ENCODE measurements around the gene SIM2.

The SIM2 gene

GRCh38 chr21:36694593-36695282, 4.2 kb upstream of the SIM2 start:
- no peak overlapping the region for H3K9ac ChIP-seq (ENCODE audit: low read length in 2 of 2)
- H3K4me1 ChIP-seq (ENCODE audit: control insufficient read depth, insufficient read depth, low read length) = peaks cover 24% of the 10 kb centered on the region
- no peak overlapping the region for H3K4me3 ChIP-seq (ENCODE audit: low read length in 2 of 2)
- no peak overlapping the region for H3K27ac ChIP-seq (ENCODE audit: low read length)
- no peaks in the 10 kb centered on the region for H3K36me3 ChIP-seq (ENCODE audit: control insufficient read depth in 2 of 2, insufficient read depth in 2 of 2, low read length in 2 of 2)
- peaks cover 0 to 1% of the 10 kb centered on the region in 2 donors for H3K9me3 ChIP-seq (ENCODE audit: control insufficient read depth in 2 of 2, low read length in 2 of 2)
- peaks cover 75 to 97% of the 10 kb centered on the region in 2 donors for H3K27me3 ChIP-seq (ENCODE audit: control insufficient read depth in 1 of 2, insufficient read depth in 2 of 2, low read length in 2 of 2)

- peaks cover 73 to 96% of the 10 kb centered on the region in 2 donors for H3K27me3 ChIP-seq (ENCODE audit: control insufficient read depth in 1 of 2, insufficient read depth in 2 of 2, low read length in 2 of 2)
- H3K4me1 ChIP-seq (ENCODE audit: control insufficient read depth, insufficient read depth, low read length) = peaks cover 29% of the 10 kb centered on the region
- H3K9ac ChIP-seq (ENCODE audit: low read length in 2 of 2) = no peak overlapping the region
- H3K36me3 ChIP-seq (ENCODE audit: control insufficient read depth in 2 of 2, insufficient read depth in 2 of 2, low read length in 2 of 2) = no peaks in the 10 kb centered on the region
- H3K27ac ChIP-seq (ENCODE audit: low read length) = no peak overlapping the region
- no peak overlapping the region for H3K4me3 ChIP-seq (ENCODE audit: low read length in 2 of 2)
- no peaks in the 10 kb centered on the region for H3K9me3 ChIP-seq (ENCODE audit: control insufficient read depth in 2 of 2, low read length in 2 of 2)
Measured at GRCh38 chr21:36695283-36695634, 3.7 kb upstream of the SIM2 start.

- Histone ChIP-seq H3K27ac (ENCODE audit: low read length) (no peak overlapping the region), H3K36me3 (ENCODE audit: control insufficient read depth in 2 of 2, insufficient read depth in 2 of 2, low read length in 2 of 2) (no peaks in the 10 kb centered on the region), H3K27me3 (ENCODE audit: control insufficient read depth in 1 of 2, insufficient read depth in 2 of 2, low read length in 2 of 2) (peaks cover 79 to 97% of the 10 kb centered on the region in 2 donors), H3K4me1 (ENCODE audit: control insufficient read depth, insufficient read depth, low read length) (peaks cover 34% of the 10 kb centered on the region), H3K4me3 (ENCODE audit: low read length in 2 of 2) (no peak overlapping the region), H3K9ac (ENCODE audit: low read length in 2 of 2) (no peak overlapping the region), H3K9me3 (ENCODE audit: control insufficient read depth in 2 of 2, low read length in 2 of 2) (no peaks in the 10 kb centered on the region)
Measured at GRCh38 chr21:36695671-36696389, 3.1 kb upstream of the SIM2 start.

GRCh38 chr21:36696390-36697059, 2.4 kb upstream of the SIM2 start:
- Histone ChIP-seq H3K4me3 (ENCODE audit: low read length in 2 of 2) (no peak overlapping the region), H3K4me1 (ENCODE audit: control insufficient read depth, insufficient read depth, low read length) (peaks cover 39% of the 10 kb centered on the region), H3K9me3 (ENCODE audit: control insufficient read depth in 2 of 2, low read length in 2 of 2) (no peaks in the 10 kb centered on the region), H3K27me3 (ENCODE audit: control insufficient read depth in 1 of 2, insufficient read depth in 2 of 2, low read length in 2 of 2) (peaks cover 81 to 97% of the 10 kb centered on the region in 2 donors), H3K9ac (ENCODE audit: low read length in 2 of 2) (no peak overlapping the region), H3K27ac (ENCODE audit: low read length) (no peak overlapping the region), H3K36me3 (ENCODE audit: control insufficient read depth in 2 of 2, insufficient read depth in 2 of 2, low read length in 2 of 2) (no peaks in the 10 kb centered on the region)

GRCh38 chr21:36697060-36697850, 1.7 kb upstream of the SIM2 start:
- no peak overlapping the region for H3K27ac ChIP-seq (ENCODE audit: low read length)
- H3K9ac ChIP-seq (ENCODE audit: low read length in 2 of 2) = no peak overlapping the region
- H3K9me3 ChIP-seq (ENCODE audit: control insufficient read depth in 2 of 2, low read length in 2 of 2) = no peaks in the 10 kb centered on the region
- H3K4me3 ChIP-seq (ENCODE audit: low read length in 2 of 2) = peak overlapping the region in 1 of 2 donors; percentile 8
- no peaks in the 10 kb centered on the region for H3K36me3 ChIP-seq (ENCODE audit: control insufficient read depth in 2 of 2, insufficient read depth in 2 of 2, low read length in 2 of 2)
- peaks cover 81 to 97% of the 10 kb centered on the region in 2 donors for H3K27me3 ChIP-seq (ENCODE audit: control insufficient read depth in 1 of 2, insufficient read depth in 2 of 2, low read length in 2 of 2)
- H3K4me1 ChIP-seq (ENCODE audit: control insufficient read depth, insufficient read depth, low read length) = peaks cover 40% of the 10 kb centered on the region

- peaks cover 40% of the 10 kb centered on the region for H3K4me1 ChIP-seq (ENCODE audit: control insufficient read depth, insufficient read depth, low read length)
- no peak overlapping the region for H3K9ac ChIP-seq (ENCODE audit: low read length in 2 of 2)
- no peak overlapping the region for H3K27ac ChIP-seq (ENCODE audit: low read length)
- H3K27me3 ChIP-seq (ENCODE audit: control insufficient read depth in 1 of 2, insufficient read depth in 2 of 2, low read length in 2 of 2) = peaks cover 80 to 97% of the 10 kb centered on the region in 2 donors
- H3K4me3 ChIP-seq (ENCODE audit: low read length in 2 of 2) = peak overlapping the region in 1 of 2 donors; percentile 55
- H3K9me3 ChIP-seq (ENCODE audit: control insufficient read depth in 2 of 2, low read length in 2 of 2) = no peaks in the 10 kb centered on the region
- H3K36me3 ChIP-seq (ENCODE audit: control insufficient read depth in 2 of 2, insufficient read depth in 2 of 2, low read length in 2 of 2) = no peaks in the 10 kb centered on the region
Measured at GRCh38 chr21:36697851-36698384, 997 bp upstream of the SIM2 start.

GRCh38 chr21:36698385-36698980, 432 bp upstream of the SIM2 start:
- no peaks in the 10 kb centered on the region for H3K36me3 ChIP-seq (ENCODE audit: control insufficient read depth in 2 of 2, insufficient read depth in 2 of 2, low read length in 2 of 2)
- H3K4me3 ChIP-seq (ENCODE audit: low read length in 2 of 2) = peak overlapping the region in 1 of 2 donors; percentile 55
- no peaks in the 10 kb centered on the region for H3K9me3 ChIP-seq (ENCODE audit: control insufficient read depth in 2 of 2, low read length in 2 of 2)
- H3K27ac ChIP-seq (ENCODE audit: low read length) = no peak overlapping the region
- no peak overlapping the region for H3K9ac ChIP-seq (ENCODE audit: low read length in 2 of 2)
- H3K27me3 ChIP-seq (ENCODE audit: control insufficient read depth in 1 of 2, insufficient read depth in 2 of 2, low read length in 2 of 2) = peaks cover 80 to 97% of the 10 kb centered on the region in 2 donors
- H3K4me1 ChIP-seq (ENCODE audit: control insufficient read depth, insufficient read depth, low read length) = peaks cover 40% of the 10 kb centered on the region

GRCh38 chr21:36699546-36700294, 805 bp downstream of the SIM2 start:
- Histone ChIP-seq H3K9me3 (ENCODE audit: control insufficient read depth in 2 of 2, low read length in 2 of 2) (no peaks in the 10 kb centered on the region), H3K4me3 (ENCODE audit: low read length in 2 of 2) (peak overlapping the region in 1 of 2 donors; percentile 59), H3K4me1 (ENCODE audit: control insufficient read depth, insufficient read depth, low read length) (peaks cover 44% of the 10 kb centered on the region), H3K27me3 (ENCODE audit: control insufficient read depth in 1 of 2, insufficient read depth in 2 of 2, low read length in 2 of 2) (peaks cover 80 to 97% of the 10 kb centered on the region in 2 donors), H3K36me3 (ENCODE audit: control insufficient read depth in 2 of 2, insufficient read depth in 2 of 2, low read length in 2 of 2) (no peaks in the 10 kb centered on the region), H3K9ac (ENCODE audit: low read length in 2 of 2) (no peak overlapping the region), H3K27ac (ENCODE audit: low read length) (no peak overlapping the region)

- peaks cover 51% of the 10 kb centered on the region for H3K4me1 ChIP-seq (ENCODE audit: control insufficient read depth, insufficient read depth, low read length)
- peak overlapping the region; percentile 49 to 57 for H3K4me3 ChIP-seq (ENCODE audit: low read length in 2 of 2)
Measured at GRCh38 chr21:36700295-36700970, 1.5 kb downstream of the SIM2 start.

More at GRCh38 chr21:36700295-36700970, 1.5 kb downstream of the SIM2 start:
- peaks cover 81 to 97% of the 10 kb centered on the region in 2 donors for H3K27me3 ChIP-seq (ENCODE audit: control insufficient read depth in 1 of 2, insufficient read depth in 2 of 2, low read length in 2 of 2)
- no peaks in the 10 kb centered on the region for H3K36me3 ChIP-seq (ENCODE audit: control insufficient read depth in 2 of 2, insufficient read depth in 2 of 2, low read length in 2 of 2)
- H3K27ac ChIP-seq (ENCODE audit: low read length) = no peak overlapping the region
- no peak overlapping the region for H3K9ac ChIP-seq (ENCODE audit: low read length in 2 of 2)
- H3K9me3 ChIP-seq (ENCODE audit: control insufficient read depth in 2 of 2, low read length in 2 of 2) = no peaks in the 10 kb centered on the region
